ENCODE measurements around the gene EMC6.

The EMC6 gene

DNA sequence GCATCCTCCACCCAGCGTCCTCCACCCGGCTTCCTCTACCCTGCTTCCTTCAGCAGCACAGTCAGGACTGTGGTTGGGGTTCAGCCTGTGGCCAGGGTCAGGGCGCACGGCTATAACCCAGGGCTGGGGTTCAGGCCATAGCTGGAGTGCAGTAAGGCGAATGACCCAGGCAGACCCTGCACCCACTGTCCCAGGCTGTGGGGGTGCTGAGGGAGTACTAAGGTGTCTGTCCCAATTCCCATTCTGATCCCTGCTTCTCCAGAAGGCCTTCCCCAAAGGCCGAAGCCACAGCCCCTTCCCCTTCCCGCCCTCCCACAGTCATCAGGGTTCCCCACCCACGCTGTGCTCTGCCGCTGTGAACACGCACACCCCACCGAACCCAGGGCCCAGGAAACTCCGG, 12.4 kb downstream of the EMC6 start:
- H3K18ac ChIP-seq (ENCODE audit: low read length): no peak overlapping the region
- H3K79me1 ChIP-seq (ENCODE audit: low read depth, low read length): no peaks in the 10 kb centered on the region
- no CpG with 5 or more reads among the region's 12 CpGs for WGBS, 2 donors (ENCODE audit: extremely low coverage in 2 of 2, insufficient read length in 2 of 2, insufficient replicate concordance in 1 of 2)
- no peaks in the 10 kb centered on the region for H3K36me3 ChIP-seq (replicated peaks in 1 of 2; ENCODE audit: control insufficient read depth in 2 of 2, insufficient read depth in 2 of 2, low read length in 2 of 2)
- no peak overlapping the region for H3K4me2 ChIP-seq (ENCODE audit: insufficient read depth, low read length, poor library complexity, severe bottlenecking)
- DNase-seq (ENCODE audit: low spot score): no peak
- no peaks in the 10 kb centered on the region for H3K9me3 ChIP-seq (replicated peaks in 1 of 2; ENCODE audit: control insufficient read depth in 2 of 2, insufficient read depth in 1 of 2, low read depth in 1 of 2, low read length in 2 of 2)
- H2AFZ ChIP-seq (ENCODE audit: low read length): no peak overlapping the region
- H2BK15ac ChIP-seq (ENCODE audit: low read length): no peak overlapping the region
- no peak overlapping the region for H3K27ac ChIP-seq (replicated peaks; ENCODE audit: low read length)
- peaks cover 0 to 3% of the 10 kb centered on the region in 2 donors for H3K4me1 ChIP-seq (ENCODE audit: control insufficient read depth in 2 of 2, insufficient read depth in 1 of 2, low read depth in 1 of 2, low read length in 2 of 2)
- no peak overlapping the region for H3K4me3 ChIP-seq (ENCODE audit: low read length in 2 of 2)
- peak overlapping the region; percentile 22 for H2BK12ac ChIP-seq (ENCODE audit: low read length)
- H4K8ac ChIP-seq (ENCODE audit: low read depth, low read length): no peak overlapping the region
- H3K23ac ChIP-seq (ENCODE audit: low read depth, low read length, poor library complexity): peak overlapping the region; percentile 20
- no peak overlapping the region for H3K14ac ChIP-seq (ENCODE audit: low read length)
- no peak overlapping the region for H2BK5ac ChIP-seq (ENCODE audit: low read length)
- no peak overlapping the region for H2BK120ac ChIP-seq (ENCODE audit: low read depth, low read length)
- H2AK5ac ChIP-seq (ENCODE audit: low read depth, low read length): no peak overlapping the region
- peak overlapping the region; percentile 44 for H3K9ac ChIP-seq (ENCODE audit: low read depth, low read length, poor library complexity)
- no peak overlapping the region for H3K4ac ChIP-seq (ENCODE audit: low read length)
- H3K27me3 ChIP-seq (ENCODE audit: control insufficient read depth in 3 of 3, insufficient read depth in 3 of 3, low read depth in 1 of 3, low read length in 3 of 3): peaks cover 0 to 25% (median 0%) of the 10 kb centered on the region in 3 experiments
- peak overlapping the region; percentile 30 for H4K91ac ChIP-seq (ENCODE audit: low read depth, low read length, poor library complexity)

DNA sequence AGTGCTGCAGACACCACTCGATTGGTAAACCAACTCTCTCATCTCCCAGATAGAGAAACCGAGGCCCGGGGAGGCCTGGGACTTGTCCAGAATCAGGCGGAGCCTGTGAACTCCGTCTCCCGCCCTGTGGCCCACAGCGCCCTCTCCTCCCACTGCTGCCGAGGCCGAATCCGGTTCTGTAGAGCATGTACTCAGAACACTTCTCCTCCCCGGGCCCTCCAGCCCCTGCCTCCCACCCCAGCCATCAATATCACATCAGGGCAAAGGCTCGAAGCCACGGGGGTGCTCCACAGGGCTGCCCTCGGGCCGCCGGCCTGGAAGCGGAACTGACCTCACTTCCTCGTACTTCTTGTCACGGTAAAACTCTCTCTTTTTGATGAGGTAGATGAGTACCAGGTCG, 13.0 kb downstream of the EMC6 start:
- no CpG with 5 or more reads among the region's 20 CpGs for WGBS, 2 donors (ENCODE audit: extremely low coverage in 2 of 2, insufficient read length in 2 of 2, insufficient replicate concordance in 1 of 2)
- no peak overlapping the region for H4K91ac ChIP-seq (ENCODE audit: low read depth, low read length, poor library complexity)

DNA sequence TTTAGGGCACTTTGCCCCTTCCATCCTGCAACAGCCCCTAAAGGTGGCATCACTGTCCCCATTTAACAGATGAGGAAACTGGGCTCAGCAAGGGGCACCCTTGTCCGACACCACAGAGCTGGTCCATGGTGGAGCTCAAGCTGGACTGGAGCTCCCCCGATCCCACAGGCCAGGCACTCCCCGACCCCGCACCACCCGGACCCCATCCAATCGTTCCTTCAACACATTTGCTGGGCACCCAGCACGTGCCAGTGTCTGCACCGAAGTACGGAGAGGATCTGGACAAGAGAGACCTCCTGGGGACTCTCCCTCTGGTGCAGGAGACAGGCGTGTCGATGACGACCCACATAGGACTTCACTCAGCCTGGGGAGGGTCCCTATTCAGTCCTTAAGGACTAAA, 13.4 kb downstream of the EMC6 start:
- H3K4me3 ChIP-seq (ENCODE audit: low read length in 2 of 2): no peak overlapping the region
- H3K27me3 ChIP-seq (ENCODE audit: control insufficient read depth in 3 of 3, insufficient read depth in 3 of 3, low read depth in 1 of 3, low read length in 3 of 3): peaks cover 0 to 24% (median 0%) of the 10 kb centered on the region in 3 experiments
- no peak overlapping the region for H2BK15ac ChIP-seq (ENCODE audit: low read length)
- H3K9ac ChIP-seq (ENCODE audit: low read depth, low read length, poor library complexity): no peak overlapping the region
- no peak overlapping the region for H4K91ac ChIP-seq (ENCODE audit: low read depth, low read length, poor library complexity)
- H2AFZ ChIP-seq (ENCODE audit: low read length): no peak overlapping the region
- H3K4ac ChIP-seq (ENCODE audit: low read length): no peak overlapping the region
- H3K36me3 ChIP-seq (replicated peaks in 1 of 2; ENCODE audit: control insufficient read depth in 2 of 2, insufficient read depth in 2 of 2, low read length in 2 of 2): no peaks in the 10 kb centered on the region
- no peak overlapping the region for H3K14ac ChIP-seq (ENCODE audit: low read length)
- H3K79me1 ChIP-seq (ENCODE audit: low read depth, low read length): no peaks in the 10 kb centered on the region
- no peak overlapping the region for H3K4me2 ChIP-seq (ENCODE audit: insufficient read depth, low read length, poor library complexity, severe bottlenecking)
- no peak overlapping the region for H3K23ac ChIP-seq (ENCODE audit: low read depth, low read length, poor library complexity)
- no CpG with 5 or more reads among the region's 12 CpGs for WGBS, 2 donors (ENCODE audit: extremely low coverage in 2 of 2, insufficient read length in 2 of 2, insufficient replicate concordance in 1 of 2)
- H3K18ac ChIP-seq (ENCODE audit: low read length): no peak overlapping the region
- no peak overlapping the region for H2BK12ac ChIP-seq (ENCODE audit: low read length)
- peaks cover 0 to 3% of the 10 kb centered on the region in 2 donors for H3K4me1 ChIP-seq (ENCODE audit: control insufficient read depth in 2 of 2, insufficient read depth in 1 of 2, low read depth in 1 of 2, low read length in 2 of 2)
- H3K27ac ChIP-seq (replicated peaks; ENCODE audit: low read length): no peak overlapping the region
- no peak for DNase-seq (ENCODE audit: low spot score)
- peak overlapping the region; percentile 83 for H2AK5ac ChIP-seq (ENCODE audit: low read depth, low read length)
- H4K8ac ChIP-seq (ENCODE audit: low read depth, low read length): no peak overlapping the region
- no peak overlapping the region for H2BK5ac ChIP-seq (ENCODE audit: low read length)
- no peak overlapping the region for H2BK120ac ChIP-seq (ENCODE audit: low read depth, low read length)
- H3K9me3 ChIP-seq (replicated peaks in 1 of 2; ENCODE audit: control insufficient read depth in 2 of 2, insufficient read depth in 1 of 2, low read depth in 1 of 2, low read length in 2 of 2): no peaks in the 10 kb centered on the region

More for the DNA sequence above, 13.0 kb downstream of the EMC6 start:
- Histone ChIP-seq H3K9ac (ENCODE audit: low read depth, low read length, poor library complexity) (no peak overlapping the region), H2BK5ac (ENCODE audit: low read length) (no peak overlapping the region), H2AK5ac (ENCODE audit: low read depth, low read length) (peak overlapping the region; percentile 83), H2BK120ac (ENCODE audit: low read depth, low read length) (no peak overlapping the region), H3K9me3 (replicated peaks in 1 of 2; ENCODE audit: control insufficient read depth in 2 of 2, insufficient read depth in 1 of 2, low read depth in 1 of 2, low read length in 2 of 2) (no peaks in the 10 kb centered on the region), H3K23ac (ENCODE audit: low read depth, low read length, poor library complexity) (no peak overlapping the region), H4K8ac (ENCODE audit: low read depth, low read length) (no peak overlapping the region), H3K4me3 (ENCODE audit: low read length in 2 of 2) (no peak overlapping the region), H3K79me1 (ENCODE audit: low read depth, low read length) (no peaks in the 10 kb centered on the region), H3K4me2 (ENCODE audit: insufficient read depth, low read length, poor library complexity, severe bottlenecking) (no peak overlapping the region), H3K4me1 (ENCODE audit: control insufficient read depth in 2 of 2, insufficient read depth in 1 of 2, low read depth in 1 of 2, low read length in 2 of 2) (peaks cover 0 to 3% of the 10 kb centered on the region in 2 donors), H3K4ac (ENCODE audit: low read length) (no peak overlapping the region), H3K18ac (ENCODE audit: low read length) (no peak overlapping the region), H3K36me3 (replicated peaks in 1 of 2; ENCODE audit: control insufficient read depth in 2 of 2, insufficient read depth in 2 of 2, low read length in 2 of 2) (no peaks in the 10 kb centered on the region), H3K14ac (ENCODE audit: low read length) (no peak overlapping the region), H2BK12ac (ENCODE audit: low read length) (no peak overlapping the region), H3K27ac (replicated peaks; ENCODE audit: low read length) (no peak overlapping the region), H2BK15ac (ENCODE audit: low read length) (no peak overlapping the region), H2AFZ (ENCODE audit: low read length) (peak overlapping the region; percentile 42), H3K27me3 (ENCODE audit: control insufficient read depth in 3 of 3, insufficient read depth in 3 of 3, low read depth in 1 of 3, low read length in 3 of 3) (peaks cover 0 to 25% (median 0%) of the 10 kb centered on the region in 3 experiments)
- DNase-seq (ENCODE audit: low spot score): no peak

DNA sequence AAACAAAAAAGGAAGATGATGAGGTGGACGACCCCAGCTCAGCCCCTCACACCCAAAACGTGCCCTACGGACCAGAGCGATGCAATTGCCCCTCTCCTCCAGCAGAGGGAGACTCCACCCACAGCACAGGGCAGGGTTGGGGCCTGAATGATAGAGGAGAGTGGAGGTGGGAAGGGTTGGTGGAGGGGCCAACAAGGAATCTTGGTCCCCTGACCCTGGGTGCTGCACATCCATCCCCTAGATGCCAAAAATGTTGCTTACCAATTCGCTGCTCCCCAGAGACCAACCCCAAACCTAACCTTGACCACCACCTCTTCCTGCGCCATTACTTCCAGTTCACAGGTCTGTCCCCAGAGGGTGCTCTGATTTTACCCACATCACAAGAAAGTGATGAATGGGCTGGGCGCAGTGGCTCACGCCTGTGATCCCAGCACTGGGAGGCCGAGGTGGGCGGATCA, 14.5 kb downstream of the EMC6 start:
- H4K91ac ChIP-seq (ENCODE audit: low read depth, low read length, poor library complexity): no peak overlapping the region
- H3K18ac ChIP-seq (ENCODE audit: low read length): no peak overlapping the region
- no peak overlapping the region for H3K14ac ChIP-seq (ENCODE audit: low read length)
- H3K36me3 ChIP-seq (replicated peaks in 1 of 2; ENCODE audit: control insufficient read depth in 2 of 2, insufficient read depth in 2 of 2, low read length in 2 of 2): no peaks in the 10 kb centered on the region
- H3K27me3 ChIP-seq (ENCODE audit: control insufficient read depth in 3 of 3, insufficient read depth in 3 of 3, low read depth in 1 of 3, low read length in 3 of 3): peaks cover 0 to 14% (median 0%) of the 10 kb centered on the region in 3 experiments
- WGBS, 2 donors (ENCODE audit: extremely low coverage in 2 of 2, insufficient read length in 2 of 2, insufficient replicate concordance in 1 of 2): no CpG with 5 or more reads among the region's 10 CpGs
- peak overlapping the region in 1 of 2 donors; percentile 14 for H3K4me3 ChIP-seq (ENCODE audit: low read length in 2 of 2)
- H4K8ac ChIP-seq (ENCODE audit: low read depth, low read length): no peak overlapping the region
- H2AK5ac ChIP-seq (ENCODE audit: low read depth, low read length): no peak overlapping the region
- peaks cover 2 to 5% of the 10 kb centered on the region in 2 donors for H3K4me1 ChIP-seq (ENCODE audit: control insufficient read depth in 2 of 2, insufficient read depth in 1 of 2, low read depth in 1 of 2, low read length in 2 of 2)
- no peak overlapping the region for H2AFZ ChIP-seq (ENCODE audit: low read length)
- no peak overlapping the region for H2BK12ac ChIP-seq (ENCODE audit: low read length)
- no peaks in the 10 kb centered on the region for H3K79me1 ChIP-seq (ENCODE audit: low read depth, low read length)
- no peak overlapping the region for H3K9ac ChIP-seq (ENCODE audit: low read depth, low read length, poor library complexity)
- no peak overlapping the region for H3K27ac ChIP-seq (replicated peaks; ENCODE audit: low read length)
- H2BK15ac ChIP-seq (ENCODE audit: low read length): no peak overlapping the region
- no peak overlapping the region for H3K23ac ChIP-seq (ENCODE audit: low read depth, low read length, poor library complexity)
- no peaks in the 10 kb centered on the region for H3K9me3 ChIP-seq (replicated peaks in 1 of 2; ENCODE audit: control insufficient read depth in 2 of 2, insufficient read depth in 1 of 2, low read depth in 1 of 2, low read length in 2 of 2)
- H3K4me2 ChIP-seq (ENCODE audit: insufficient read depth, low read length, poor library complexity, severe bottlenecking): no peak overlapping the region
- no peak overlapping the region for H2BK5ac ChIP-seq (ENCODE audit: low read length)
- no peak overlapping the region for H2BK120ac ChIP-seq (ENCODE audit: low read depth, low read length)
- no peak overlapping the region for H3K4ac ChIP-seq (ENCODE audit: low read length)
- DNase-seq (ENCODE audit: low spot score): no peak

Data from neuronal stem cell (in vitro differentiated cells).